ENCODE data around the gene ARNT2.

- TF ChIP-seq CTCF (IDR thresholded peaks at IDR 0.05; ENCODE audit: poor library complexity) (no peak), EZH2 (IDR thresholded peaks at IDR 0.05; ENCODE audit: borderline replicate concordance) (no peak)
Observed at GRCh38 chr15:80611543-80612080, 207.4 kb downstream of the ARNT2 start.

All from hepatocyte (in vitro differentiated cells).